HCT116 (cell line): ENCODE data around the gene MFSD6. TPM values are rescaled to one million over a fixed set of nuclear protein-coding genes. Genes with fewer than 3 reads are reported as not detected.

Source experiments
- ATAC-seq: fragments of 200-7000 bp; cut with Tn5 transposase; 2 replicates; pipeline ENCODE4 v1.9.1; 2020; ENCODE audit warnings: mild to moderate bottlenecking, moderate library complexity
- BruUV-seq: library from RNA; stranded (reverse); fragments of 400-500 nt; replicated peaks from 2 replicates; lab custom pipeline; 2021; lab: Mats Ljungman, UMichigan
- CTCF ChIA-PET: fragments of 300-600 bp; sonication (Branson Sonifier 250); formaldehyde crosslinking; loops from one replicate; lab custom pipeline; 2021; ENCODE audit warnings: antibody characterized with exemption; lab: Charles Lee
- POLR2A ChIA-PET: fragments of 300-600, 350-600 bp; sonication (Branson Sonifier 250); formaldehyde crosslinking; loops from one replicate; lab custom pipeline; 2021; ENCODE audit warnings: antibody characterized with exemption; lab: Charles Lee
- RAD21 ChIA-PET, 2 experiments: fragments of 300-600 bp; sonication (Branson Sonifier 250); formaldehyde crosslinking; loops; one replicate each; lab custom pipeline; 2023; ENCODE audit warnings: low total read pairs in 2 of 2; ENCODE audit not compliant: uncharacterized antibody in 2 of 2, unreplicated experiment in 2 of 2, low non-redundant PET in 1 of 2; lab: Charles Lee
- DNase-seq: peaks from one replicate; pipeline ENCODE4 v3.0.0-alpha.2; 2010; ENCODE audit warnings: low read depth, low spot score
- H2AFZ ChIP-seq: fragments of 200-600 bp; shearing (Covaris generic), sonication (generic); 2 replicates; pipeline ENCODE4 v1.6.1; 2017; ENCODE audit warnings: low read depth, mixed run types, mixed read lengths, antibody characterized with exemption, low read length; ENCODE audit not compliant: poor library complexity, severe bottlenecking
- H3K27ac ChIP-seq: 2 replicates; pipeline ENCODE4 v1.5.1; 2012; ENCODE audit warnings: low read depth, low read length
- H3K27me3 ChIP-seq: fragments of 200-600 bp; sonication (generic); 2 replicates; pipeline ENCODE4 v1.6.1; 2016; ENCODE audit warnings: mixed run types, low read length, mixed read lengths; ENCODE audit not compliant: insufficient read depth
- H3K36me3 ChIP-seq, 2 experiments: fragments of 200-500 bp in 1 of 2; fragments of 200-600 bp in 1 of 2; sonication (Bioruptor generic) in 1 of 2; sonication (generic) in 1 of 2; 2 replicates each; pipeline versions ENCODE4 v1.5.1 to v1.6.1; 2014 to 2016; ENCODE audit warnings: low read length in 2 of 2, inconsistent platforms in 1 of 2, mixed read lengths in 1 of 2, mixed run types in 1 of 2; ENCODE audit not compliant: insufficient read depth in 2 of 2, control insufficient read depth in 1 of 2
- H3K4me1 ChIP-seq, 2 experiments: fragments of 200-600 bp in 1 of 2; sonication (generic) in 1 of 2; 2 replicates each; pipeline versions ENCODE4 v1.5.1 to v1.6.1; 2012 to 2017; ENCODE audit warnings: low read length in 2 of 2, inconsistent platforms in 1 of 2, mild to moderate bottlenecking in 1 of 2, mixed read lengths in 1 of 2, mixed run types in 1 of 2, moderate library complexity in 1 of 2; ENCODE audit not compliant: insufficient read depth in 2 of 2, control insufficient read depth in 1 of 2
- H3K4me2 ChIP-seq: fragments of 200-600 bp; sonication (generic); 2 replicates; pipeline ENCODE4 v1.6.1; 2017; ENCODE audit warnings: mixed run types, low read length, mixed read lengths
- H3K4me3 ChIP-seq, 2 experiments: fragments of 200-600 bp in 1 of 2; sonication (generic) in 1 of 2; replicated peaks in 1 of 2; 2 replicates each; pipeline ENCODE4 v1.5.1; 2011 to 2016; ENCODE audit warnings: low read length in 2 of 2, control low read depth in 1 of 2, low read depth in 1 of 2, mild to moderate bottlenecking in 1 of 2, mixed read lengths in 1 of 2, mixed run types in 1 of 2
- H3K79me2 ChIP-seq: fragments of 200-600 bp; sonication (generic); 2 replicates; pipeline ENCODE4 v1.6.1; 2017; ENCODE audit warnings: mild to moderate bottlenecking, mixed run types, low read length, moderate library complexity, mixed read lengths; ENCODE audit not compliant: insufficient read depth
- H3K9ac ChIP-seq: fragments of 200-600 bp; sonication (generic); 2 replicates; pipeline ENCODE4 v1.6.1; 2016; ENCODE audit warnings: low read length, mixed read lengths
- H3K9me2 ChIP-seq: fragments of 200-600 bp; sonication (generic), shearing (Covaris generic); 2 replicates; pipeline ENCODE4 v1.6.1; 2017; ENCODE audit warnings: mixed run types, mild to moderate bottlenecking, moderate library complexity; ENCODE audit not compliant: insufficient read depth
- H3K9me3 ChIP-seq, 2 experiments: fragments of 200-500 bp in 1 of 2; fragments of 200-600 bp in 1 of 2; sonication (Bioruptor generic) in 1 of 2; sonication (generic) in 1 of 2; 2 replicates each; pipeline ENCODE4 v1.6.1; 2014 to 2017; ENCODE audit warnings: low read length in 2 of 2, mixed read lengths in 2 of 2, inconsistent platforms in 1 of 2, low read depth in 1 of 2, mild to moderate bottlenecking in 1 of 2, mixed run types in 1 of 2, moderate library complexity in 1 of 2; ENCODE audit not compliant: control insufficient read depth in 1 of 2, insufficient read depth in 1 of 2
- H4K20me1 ChIP-seq: fragments of 200-600 bp; sonication (generic), shearing (Covaris generic); 2 replicates; pipeline ENCODE4 v1.6.1; 2017; ENCODE audit warnings: mixed run types, mild to moderate bottlenecking, moderate library complexity; ENCODE audit not compliant: insufficient read depth
- ATF3 ChIP-seq: IDR thresholded peaks from 2 replicates; pipeline ENCODE4 v1.6.1; 2012
- CBX3 ChIP-seq: IDR thresholded peaks from 2 replicates; pipeline ENCODE4 v1.6.1; 2012; ENCODE audit warnings: low read depth
- CEBPB ChIP-seq: IDR thresholded peaks from 2 replicates; pipeline ENCODE4 v1.6.1; 2012; ENCODE audit warnings: low read depth
- CTCF ChIP-seq, 3 experiments: fragments of 200-600 bp in 1 of 3; sonication (generic) in 1 of 3; IDR thresholded peaks in 2 of 3; conservative IDR thresholded peaks in 1 of 3; 2 replicates each; pipeline ENCODE4 v1.5.1; 2012 to 2017; ENCODE audit warnings: low read depth in 2 of 3, low read length in 2 of 3, antibody characterized with exemption in 1 of 3, borderline replicate concordance in 1 of 3, control low read depth in 1 of 3, mild to moderate bottlenecking in 1 of 3, mixed read lengths in 1 of 3, mixed run types in 1 of 3, moderate library complexity in 1 of 3; ENCODE audit not compliant: insufficient read depth in 1 of 3
- EGR1 ChIP-seq: IDR thresholded peaks from 2 replicates; pipeline ENCODE4 v1.6.1; 2012; ENCODE audit warnings: low read depth
- EZH2 ChIP-seq: fragments of 200-600 bp; sonication (generic); IDR thresholded peaks from 2 replicates; pipeline ENCODE4 v1.6.1; 2017; ENCODE audit warnings: antibody characterized with exemption, mixed run types
- EZH2phosphoT487 ChIP-seq: fragments of 200-600 bp; IDR thresholded peaks from 2 replicates; pipeline ENCODE4 v1.6.1; 2018; ENCODE audit warnings: antibody characterized with exemption, borderline replicate concordance
- FOSL1 ChIP-seq: IDR thresholded peaks from 2 replicates; pipeline ENCODE4 v1.6.1; 2012; ENCODE audit warnings: low read depth
- JUND ChIP-seq: IDR thresholded peaks from 2 replicates; pipeline ENCODE4 v1.6.1; 2012
- MAX ChIP-seq: IDR thresholded peaks from 2 replicates; pipeline ENCODE4 v1.6.1; 2012
- POLR2AphosphoS5 ChIP-seq: IDR thresholded peaks from 2 replicates; pipeline ENCODE4 v1.6.1; 2011; ENCODE audit warnings: mild to moderate bottlenecking, low read depth, low read length, moderate library complexity
- RAD21 ChIP-seq: IDR thresholded peaks from 2 replicates; pipeline ENCODE4 v1.6.1; 2012; ENCODE audit warnings: low read depth, mild to moderate bottlenecking
- SP1 ChIP-seq: IDR thresholded peaks from 2 replicates; pipeline ENCODE4 v1.6.1; 2012; ENCODE audit warnings: low read depth
- ZBTB33 ChIP-seq: IDR thresholded peaks from 2 replicates; pipeline ENCODE4 v1.6.1; 2011; ENCODE audit warnings: mild to moderate bottlenecking, low read length, moderate library complexity; ENCODE audit not compliant: insufficient replicate concordance; ENCODE audit errors: extremely low read depth
- ZFX ChIP-seq: fragments of 450-650 bp; IDR thresholded peaks from 2 replicates; pipeline ENCODE4 v1.6.1; 2017
- intact Hi-C: fragments of 100-400 bp; cut with micrococcal nuclease; formaldehyde crosslinking; loops from 2 replicates; pipeline ENCODE4 v1.10.0; 2022
- total RNA-seq: library from RNA; stranded (reverse); gene quantifications from one replicate; pipeline ENCODE4 v1.2.1, GENCODE V29; 2021; ENCODE audit not compliant: unreplicated experiment

The MFSD6 gene
- total RNA-seq, 1 experiment from 2014 or later = 18.6 TPM

- no peaks in the 10 kb centered on the region for H3K79me2 ChIP-seq
- H3K9ac ChIP-seq = no peak overlapping the region
- H3K27me3 ChIP-seq = no peaks in the 10 kb centered on the region
- no peaks in the 10 kb centered on the region for H3K9me3 ChIP-seq
- no peak for ATAC-seq
- no peaks in the 10 kb centered on the region for H3K36me3 ChIP-seq
- no peak overlapping the region for H2AFZ ChIP-seq
- no peak overlapping the region for H3K4me3 ChIP-seq
- intact Hi-C loops = no loop called here
- ChIA-PET POLR2A (no interaction called here), CTCF (no interaction called here), RAD21 (no interaction called here)
- no peaks in the 10 kb centered on the region for H3K4me1 ChIP-seq
- TF ChIP-seq ZBTB33 (no peak), JUND (no peak), EZH2 (no peak), ZFX (no peak)
- no peaks in the 10 kb centered on the region for H3K9me2 ChIP-seq
- H3K27ac ChIP-seq = no peak overlapping the region
- BruUV-seq = no TSS peak
- no peaks in the 10 kb centered on the region for H4K20me1 ChIP-seq
- DNase-seq = no peak
- H3K4me2 ChIP-seq = no peak overlapping the region
Observed at GRCh38 chr2:190415251-190415650, 7.1 kb downstream of the MFSD6 start.

GRCh38 chr2:190415794-190416775 lies 7.9 kb downstream of the MFSD6 start:
- ChIA-PET POLR2A (no interaction called here), RAD21 (no interaction called here), CTCF (no interaction called here)
- Histone ChIP-seq H3K27ac (no peak overlapping the region), H3K4me3 (no peak overlapping the region), H4K20me1 (no peaks in the 10 kb centered on the region), H3K9me2 (no peaks in the 10 kb centered on the region), H3K4me1 (no peaks in the 10 kb centered on the region), H3K9me3 (no peaks in the 10 kb centered on the region), H3K36me3 (no peaks in the 10 kb centered on the region), H3K4me2 (no peak overlapping the region), H3K9ac (no peak overlapping the region), H2AFZ (no peak overlapping the region), H3K79me2 (no peaks in the 10 kb centered on the region), H3K27me3 (no peaks in the 10 kb centered on the region)
- DNase-seq = no peak
- ATAC-seq = no peak
- BruUV-seq = no TSS peak
- intact Hi-C loops = no loop called here
- TF ChIP-seq JUND (no peak), FOSL1 (no peak), CBX3 (no peak), POLR2AphosphoS5 (no peak), MAX (no peak), ATF3 (no peak), CEBPB (no peak), SP1 (no peak), RAD21 (no peak), EGR1 (no peak), EZH2phosphoT487 (no peak), CTCF (IDR thresholded peaks at IDR 0.05 in 2 of 3, conservative IDR thresholded peaks at IDR 0.05 in 1 of 3; ENCODE audit: borderline replicate concordance in 1 of 3, insufficient read depth in 1 of 3, low read depth in 2 of 3, low read length in 2 of 3) (no peak)
